HEK293 (cell line): ENCODE data around the gene MAIP1.

Source experiments
- ZFP3 ChIP-seq: fragments of 450-650 bp; formaldehyde crosslinking; IDR thresholded peaks from 2 replicates; pipeline ENCODE4 v1.5.1; 2016; ENCODE audit warnings: low read depth, missing biosample characterization, missing genetic modification characterization
- ZNF23 ChIP-seq: fragments of 450-650 bp; formaldehyde crosslinking; IDR thresholded peaks from 2 replicates; pipeline ENCODE4 v1.5.1; 2016; ENCODE audit warnings: missing biosample characterization, missing genetic modification characterization, borderline replicate concordance
- ZNF274 ChIP-seq, 2 experiments: fragments of 200-500 bp in 1 of 2; fragments of 450-650 bp in 1 of 2; sonication (Bioruptor generic) in 1 of 2; formaldehyde crosslinking in 1 of 2; IDR thresholded peaks; 2 replicates each; pipeline versions ENCODE4 v1.5.1 to v1.6.1; 2014 to 2016; ENCODE audit warnings: borderline replicate concordance in 1 of 2, inconsistent platforms in 1 of 2, low read length in 1 of 2, missing biosample characterization in 1 of 2, missing genetic modification characterization in 1 of 2
- TF ChIP-seq, protein P1 (sequence below): fragments of 450-650 bp; formaldehyde crosslinking; IDR thresholded peaks from 2 replicates; pipeline ENCODE4 v1.5.1; 2016; ENCODE audit warnings: missing biosample characterization, missing genetic modification characterization
- TF ChIP-seq, protein P2 (sequence below): fragments of 450-650 bp; formaldehyde crosslinking; IDR thresholded peaks from 2 replicates; pipeline ENCODE4 v1.5.1; 2016; ENCODE audit warnings: missing biosample characterization, missing genetic modification characterization
- TF ChIP-seq, protein P3 (sequence below): fragments of 450-650 bp; formaldehyde crosslinking; IDR thresholded peaks from 2 replicates; pipeline ENCODE4 v1.5.1; 2016; ENCODE audit warnings: missing biosample characterization, missing genetic modification characterization, low read depth

DNA sequence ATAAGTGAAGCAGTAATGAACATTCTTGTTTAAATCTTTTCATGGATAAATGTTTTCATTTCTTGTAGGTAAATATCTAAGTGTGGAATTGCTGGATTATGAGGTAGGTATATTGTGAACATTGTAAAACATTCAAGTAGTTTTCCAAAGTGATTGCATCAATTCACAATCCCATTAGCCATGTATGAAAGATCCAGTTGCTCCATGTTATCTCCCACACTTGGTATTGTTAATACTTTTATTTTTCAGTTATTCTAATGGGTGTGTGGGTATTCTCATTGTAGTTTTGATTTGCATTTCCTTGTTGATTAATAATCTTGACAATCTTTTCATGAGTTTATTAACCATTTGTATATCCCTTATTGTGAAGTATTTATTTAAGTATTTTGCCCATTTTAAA, 50.3 kb downstream of the MAIP1 start:
- TF ChIP-seq, protein P1, sequence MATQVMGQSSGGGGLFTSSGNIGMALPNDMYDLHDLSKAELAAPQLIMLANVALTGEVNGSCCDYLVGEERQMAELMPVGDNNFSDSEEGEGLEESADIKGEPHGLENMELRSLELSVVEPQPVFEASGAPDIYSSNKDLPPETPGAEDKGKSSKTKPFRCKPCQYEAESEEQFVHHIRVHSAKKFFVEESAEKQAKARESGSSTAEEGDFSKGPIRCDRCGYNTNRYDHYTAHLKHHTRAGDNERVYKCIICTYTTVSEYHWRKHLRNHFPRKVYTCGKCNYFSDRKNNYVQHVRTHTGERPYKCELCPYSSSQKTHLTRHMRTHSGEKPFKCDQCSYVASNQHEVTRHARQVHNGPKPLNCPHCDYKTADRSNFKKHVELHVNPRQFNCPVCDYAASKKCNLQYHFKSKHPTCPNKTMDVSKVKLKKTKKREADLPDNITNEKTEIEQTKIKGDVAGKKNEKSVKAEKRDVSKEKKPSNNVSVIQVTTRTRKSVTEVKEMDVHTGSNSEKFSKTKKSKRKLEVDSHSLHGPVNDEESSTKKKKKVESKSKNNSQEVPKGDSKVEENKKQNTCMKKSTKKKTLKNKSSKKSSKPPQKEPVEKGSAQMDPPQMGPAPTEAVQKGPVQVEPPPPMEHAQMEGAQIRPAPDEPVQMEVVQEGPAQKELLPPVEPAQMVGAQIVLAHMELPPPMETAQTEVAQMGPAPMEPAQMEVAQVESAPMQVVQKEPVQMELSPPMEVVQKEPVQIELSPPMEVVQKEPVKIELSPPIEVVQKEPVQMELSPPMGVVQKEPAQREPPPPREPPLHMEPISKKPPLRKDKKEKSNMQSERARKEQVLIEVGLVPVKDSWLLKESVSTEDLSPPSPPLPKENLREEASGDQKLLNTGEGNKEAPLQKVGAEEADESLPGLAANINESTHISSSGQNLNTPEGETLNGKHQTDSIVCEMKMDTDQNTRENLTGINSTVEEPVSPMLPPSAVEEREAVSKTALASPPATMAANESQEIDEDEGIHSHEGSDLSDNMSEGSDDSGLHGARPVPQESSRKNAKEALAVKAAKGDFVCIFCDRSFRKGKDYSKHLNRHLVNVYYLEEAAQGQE = no peak
- TF ChIP-seq, protein P2, sequence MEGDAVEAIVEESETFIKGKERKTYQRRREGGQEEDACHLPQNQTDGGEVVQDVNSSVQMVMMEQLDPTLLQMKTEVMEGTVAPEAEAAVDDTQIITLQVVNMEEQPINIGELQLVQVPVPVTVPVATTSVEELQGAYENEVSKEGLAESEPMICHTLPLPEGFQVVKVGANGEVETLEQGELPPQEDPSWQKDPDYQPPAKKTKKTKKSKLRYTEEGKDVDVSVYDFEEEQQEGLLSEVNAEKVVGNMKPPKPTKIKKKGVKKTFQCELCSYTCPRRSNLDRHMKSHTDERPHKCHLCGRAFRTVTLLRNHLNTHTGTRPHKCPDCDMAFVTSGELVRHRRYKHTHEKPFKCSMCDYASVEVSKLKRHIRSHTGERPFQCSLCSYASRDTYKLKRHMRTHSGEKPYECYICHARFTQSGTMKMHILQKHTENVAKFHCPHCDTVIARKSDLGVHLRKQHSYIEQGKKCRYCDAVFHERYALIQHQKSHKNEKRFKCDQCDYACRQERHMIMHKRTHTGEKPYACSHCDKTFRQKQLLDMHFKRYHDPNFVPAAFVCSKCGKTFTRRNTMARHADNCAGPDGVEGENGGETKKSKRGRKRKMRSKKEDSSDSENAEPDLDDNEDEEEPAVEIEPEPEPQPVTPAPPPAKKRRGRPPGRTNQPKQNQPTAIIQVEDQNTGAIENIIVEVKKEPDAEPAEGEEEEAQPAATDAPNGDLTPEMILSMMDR (tag by site-specific recombination) = no peak
- TF ChIP-seq ZNF274 (IDR thresholded peaks at IDR 0.05; ENCODE audit: low read length) (no peak), ZNF274 (tag by site-specific recombination; IDR thresholded peaks at IDR 0.05; ENCODE audit: borderline replicate concordance) (no peak), ZNF23 (tag by site-specific recombination) (no peak), ZFP3 (tag by site-specific recombination) (no peak)
- TF ChIP-seq, protein P3, sequence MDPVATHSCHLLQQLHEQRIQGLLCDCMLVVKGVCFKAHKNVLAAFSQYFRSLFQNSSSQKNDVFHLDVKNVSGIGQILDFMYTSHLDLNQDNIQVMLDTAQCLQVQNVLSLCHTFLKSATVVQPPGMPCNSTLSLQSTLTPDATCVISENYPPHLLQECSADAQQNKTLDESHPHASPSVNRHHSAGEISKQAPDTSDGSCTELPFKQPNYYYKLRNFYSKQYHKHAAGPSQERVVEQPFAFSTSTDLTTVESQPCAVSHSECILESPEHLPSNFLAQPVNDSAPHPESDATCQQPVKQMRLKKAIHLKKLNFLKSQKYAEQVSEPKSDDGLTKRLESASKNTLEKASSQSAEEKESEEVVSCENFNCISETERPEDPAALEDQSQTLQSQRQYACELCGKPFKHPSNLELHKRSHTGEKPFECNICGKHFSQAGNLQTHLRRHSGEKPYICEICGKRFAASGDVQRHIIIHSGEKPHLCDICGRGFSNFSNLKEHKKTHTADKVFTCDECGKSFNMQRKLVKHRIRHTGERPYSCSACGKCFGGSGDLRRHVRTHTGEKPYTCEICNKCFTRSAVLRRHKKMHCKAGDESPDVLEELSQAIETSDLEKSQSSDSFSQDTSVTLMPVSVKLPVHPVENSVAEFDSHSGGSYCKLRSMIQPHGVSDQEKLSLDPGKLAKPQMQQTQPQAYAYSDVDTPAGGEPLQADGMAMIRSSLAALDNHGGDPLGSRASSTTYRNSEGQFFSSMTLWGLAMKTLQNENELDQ (tag by site-specific recombination) = no peak
